BE2C (cell line): ENCODE measurements around the gene MYMK.

Experiments
- DNase-seq: peaks from one replicate; pipeline ENCODE4 v3.0.0-alpha.2; 2020
- H3K27me3 ChIP-seq: fragments of 250-450 bp; sonication (Bioruptor Pico); 2 replicates; pipeline ENCODE4 v1.5.1; 2020; ENCODE audit warnings: mild to moderate bottlenecking
- H3K36me3 ChIP-seq: fragments of 250-450 bp; sonication (Bioruptor Pico); 2 replicates; pipeline ENCODE4 v1.5.1; 2020; ENCODE audit warnings: mild to moderate bottlenecking
- H3K4me1 ChIP-seq: fragments of 250-450 bp; sonication (Bioruptor Pico); 2 replicates; pipeline ENCODE4 v1.5.1; 2020
- H3K4me3 ChIP-seq: 2 replicates; pipeline ENCODE4 v1.5.1; 2011; ENCODE audit warnings: low read depth, low read length
- H3K9me3 ChIP-seq: fragments of 250-450 bp; sonication (Bioruptor Pico); 2 replicates; pipeline ENCODE4 v1.5.1; 2020
- TF ChIP-seq, protein P1 (sequence below): IDR thresholded peaks from 2 replicates; pipeline ENCODE4 v1.5.1; 2012; ENCODE audit warnings: mild to moderate bottlenecking, low read depth, low read length

MYMK gene

GRCh38 chr9:133489253-133490190, 35.2 kb downstream of the MYMK start:
- Histone ChIP-seq H3K4me1 (peaks cover 28% of the 10 kb centered on the region), H3K9me3 (no peaks in the 10 kb centered on the region), H3K4me3 (no peak overlapping the region), H3K27me3 (no peaks in the 10 kb centered on the region), H3K36me3 (no peaks in the 10 kb centered on the region)
- TF ChIP-seq, protein P1, sequence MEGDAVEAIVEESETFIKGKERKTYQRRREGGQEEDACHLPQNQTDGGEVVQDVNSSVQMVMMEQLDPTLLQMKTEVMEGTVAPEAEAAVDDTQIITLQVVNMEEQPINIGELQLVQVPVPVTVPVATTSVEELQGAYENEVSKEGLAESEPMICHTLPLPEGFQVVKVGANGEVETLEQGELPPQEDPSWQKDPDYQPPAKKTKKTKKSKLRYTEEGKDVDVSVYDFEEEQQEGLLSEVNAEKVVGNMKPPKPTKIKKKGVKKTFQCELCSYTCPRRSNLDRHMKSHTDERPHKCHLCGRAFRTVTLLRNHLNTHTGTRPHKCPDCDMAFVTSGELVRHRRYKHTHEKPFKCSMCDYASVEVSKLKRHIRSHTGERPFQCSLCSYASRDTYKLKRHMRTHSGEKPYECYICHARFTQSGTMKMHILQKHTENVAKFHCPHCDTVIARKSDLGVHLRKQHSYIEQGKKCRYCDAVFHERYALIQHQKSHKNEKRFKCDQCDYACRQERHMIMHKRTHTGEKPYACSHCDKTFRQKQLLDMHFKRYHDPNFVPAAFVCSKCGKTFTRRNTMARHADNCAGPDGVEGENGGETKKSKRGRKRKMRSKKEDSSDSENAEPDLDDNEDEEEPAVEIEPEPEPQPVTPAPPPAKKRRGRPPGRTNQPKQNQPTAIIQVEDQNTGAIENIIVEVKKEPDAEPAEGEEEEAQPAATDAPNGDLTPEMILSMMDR = no peak
- DNase-seq = no peak

- no peaks in the 10 kb centered on the region for H3K27me3 ChIP-seq
- no peaks in the 10 kb centered on the region for H3K36me3 ChIP-seq
- DNase-seq = no peak
Measured at GRCh38 chr9:133488686-133489252, 36.0 kb downstream of the MYMK start.

DNA sequence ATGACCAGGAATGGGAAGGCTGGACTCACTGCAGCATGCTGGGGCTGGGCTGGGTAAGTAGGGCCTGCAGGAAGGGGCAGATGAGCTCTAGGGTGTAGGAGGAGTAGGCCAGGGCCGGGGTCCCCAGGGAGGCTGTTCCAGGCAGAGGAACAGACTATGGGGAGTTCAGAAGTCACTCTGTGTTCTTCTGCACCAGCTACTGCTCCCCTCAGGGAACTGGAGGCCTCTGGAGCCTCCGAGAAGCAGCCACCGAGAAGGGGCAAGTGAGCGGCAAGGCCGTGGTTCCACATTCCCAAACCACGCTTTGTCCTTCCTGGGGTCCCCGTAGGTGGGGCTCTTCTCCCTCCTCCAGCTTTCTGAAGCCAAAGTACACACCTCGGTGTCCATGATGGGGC, 37.4 kb downstream of the MYMK start:
- no peak for DNase-seq
- Histone ChIP-seq H3K4me3 (no peak overlapping the region), H3K36me3 (no peaks in the 10 kb centered on the region), H3K4me1 (peaks cover 22% of the 10 kb centered on the region), H3K9me3 (no peaks in the 10 kb centered on the region), H3K27me3 (no peaks in the 10 kb centered on the region)
- TF ChIP-seq, protein P1 = no peak

More at GRCh38 chr9:133488686-133489252, 36.0 kb downstream of the MYMK start:
- Histone ChIP-seq H3K4me1 (peaks cover 31% of the 10 kb centered on the region), H3K9me3 (no peaks in the 10 kb centered on the region), H3K4me3 (no peak overlapping the region)
- TF ChIP-seq, protein P1 = no peak

DNA sequence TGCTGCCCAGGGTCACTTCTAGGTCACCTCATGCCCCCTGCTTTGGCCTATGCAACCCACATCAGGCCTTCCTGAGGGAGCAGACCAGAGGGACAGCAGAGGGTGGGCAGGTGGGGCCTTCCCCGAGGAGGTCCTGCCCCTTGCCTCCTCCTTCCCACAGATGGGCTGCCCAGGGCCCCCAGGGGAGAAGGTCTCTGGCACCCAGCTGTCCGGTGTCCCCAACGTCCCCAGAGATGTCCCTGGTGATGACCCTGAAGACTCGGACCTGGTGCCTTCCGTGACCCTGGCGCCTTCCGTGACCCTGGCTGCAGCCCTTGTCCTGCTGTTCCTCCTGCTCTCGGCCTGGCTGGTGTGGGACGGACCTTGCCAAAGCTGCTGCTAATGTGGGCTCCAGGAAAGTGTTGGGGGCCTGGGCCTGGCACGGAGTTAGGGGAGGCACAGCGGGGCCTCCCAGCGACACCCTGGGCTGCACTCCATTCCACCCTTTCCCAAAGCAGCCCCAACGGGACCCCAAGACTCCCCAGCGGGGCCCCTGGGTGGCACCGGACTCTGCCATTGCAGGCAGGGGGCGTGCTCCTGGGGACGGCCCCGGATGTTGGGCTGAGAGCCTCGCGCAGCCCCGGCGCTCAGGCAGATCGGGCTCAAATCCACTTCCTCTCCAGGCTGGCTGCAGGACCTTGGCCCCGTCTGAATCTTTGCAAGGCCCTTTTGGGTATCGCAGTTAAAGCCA, 39.1 kb downstream of the MYMK start:
- Histone ChIP-seq H3K4me3 (no peak overlapping the region), H3K4me1 (peaks cover 18% of the 10 kb centered on the region)

GRCh38 chr9:133484671-133485437, 39.9 kb downstream of the MYMK start:
- H3K9me3 ChIP-seq = no peaks in the 10 kb centered on the region
- TF ChIP-seq, protein P1 = no peak
- H3K4me3 ChIP-seq = no peak overlapping the region
- no peaks in the 10 kb centered on the region for H3K27me3 ChIP-seq
- peaks cover 18% of the 10 kb centered on the region for H3K4me1 ChIP-seq
- H3K36me3 ChIP-seq = no peaks in the 10 kb centered on the region
- peak; percentile 76 for DNase-seq

More for the DNA sequence above, 39.1 kb downstream of the MYMK start:
- H3K9me3 ChIP-seq = no peaks in the 10 kb centered on the region
- DNase-seq = peak; percentile 20
- H3K36me3 ChIP-seq = no peaks in the 10 kb centered on the region
- H3K27me3 ChIP-seq = no peaks in the 10 kb centered on the region
- TF ChIP-seq, protein P1 = no peak
